IMR-90 (cell line): ENCODE data around the gene SV2A. TPM values are rescaled to one million over a fixed set of nuclear protein-coding genes. Genes with fewer than 3 reads are reported as not detected.

Experiments used
- ATAC-seq: fragments of 200-7000 bp; cut with Tn5 transposase; 2 replicates; pipeline ENCODE4 v1.9.1; 2020; ENCODE audit warnings: low read depth, mild to moderate bottlenecking, moderate library complexity
- BruUV-seq: library from RNA; stranded (reverse); fragments of 400-500 nt; replicated peaks from 2 replicates; lab custom pipeline; 2021; lab: Mats Ljungman, UMichigan
- CTCF ChIA-PET: fragments of 300-600 bp; formaldehyde crosslinking; extraction: SDS; loops from one replicate; lab custom pipeline; 2021; ENCODE audit warnings: antibody characterized with exemption; lab: Yijun Ruan, JAX
- POLR2A ChIA-PET: fragments of 300-600 bp; sonication (Branson Sonifier 250); formaldehyde crosslinking; loops from one replicate; lab custom pipeline; 2022; ENCODE audit warnings: antibody characterized with exemption; ENCODE audit not compliant: unreplicated experiment; lab: Charles Lee
- DNase-seq: peaks from one replicate; pipeline ENCODE4 v3.0.0; 2013
- H2AFZ ChIP-seq: replicated peaks from 2 replicates; pipeline ENCODE3; 2013; ENCODE audit warnings: low read length, mild to moderate bottlenecking; ENCODE audit not compliant: poor library complexity
- H2AK5ac ChIP-seq: 2 replicates; pipeline ENCODE4 v1.6.1; 2013; ENCODE audit warnings: low read depth, low read length, inconsistent platforms
- H2AK9ac ChIP-seq: replicated peaks from 2 replicates; pipeline ENCODE3; 2013; ENCODE audit warnings: mild to moderate bottlenecking, low read depth, low read length, moderate library complexity; ENCODE audit not compliant: poor library complexity
- H2BK120ac ChIP-seq: 2 replicates; pipeline ENCODE4 v1.6.1; 2013; ENCODE audit warnings: low read depth, low read length, inconsistent platforms
- H2BK15ac ChIP-seq: 3 replicates; pipeline ENCODE4 v1.6.1; 2013; ENCODE audit warnings: low read depth, low read length, inconsistent platforms
- H2BK20ac ChIP-seq: 2 replicates; pipeline ENCODE4 v1.6.1; 2013; ENCODE audit warnings: low read depth, mild to moderate bottlenecking, inconsistent platforms, low read length, moderate library complexity
- H2BK5ac ChIP-seq: 2 replicates; pipeline ENCODE4 v1.6.1; 2013; ENCODE audit warnings: mild to moderate bottlenecking, low read depth, low read length, inconsistent platforms; ENCODE audit not compliant: poor library complexity, severe bottlenecking
- H3K14ac ChIP-seq: replicated peaks from 2 replicates; pipeline ENCODE4 v1.6.1; 2013; ENCODE audit warnings: low read depth, low read length, inconsistent platforms
- H3K18ac ChIP-seq: 2 replicates; pipeline ENCODE4 v1.6.1; 2013; ENCODE audit warnings: low read depth, low read length, control low read depth
- H3K23ac ChIP-seq: 2 replicates; pipeline ENCODE4 v1.6.1; 2013; ENCODE audit warnings: low read depth, low read length, inconsistent platforms
- H3K27ac ChIP-seq: 2 replicates; pipeline ENCODE4 v1.5.1; 2013; ENCODE audit warnings: mild to moderate bottlenecking, control low read depth, low read length; ENCODE audit not compliant: insufficient read depth
- H3K27me3 ChIP-seq: 2 replicates; pipeline ENCODE4 v1.6.1; 2013; ENCODE audit warnings: low read length; ENCODE audit not compliant: control insufficient read depth, insufficient read depth
- H3K36me3 ChIP-seq: 2 replicates; pipeline ENCODE4 v1.6.1; 2013; ENCODE audit warnings: low read length, mixed read lengths; ENCODE audit not compliant: control insufficient read depth, insufficient read depth
- H3K4ac ChIP-seq: 2 replicates; pipeline ENCODE4 v1.6.1; 2013; ENCODE audit warnings: low read depth, low read length, inconsistent platforms
- H3K4me1 ChIP-seq: 2 replicates; pipeline ENCODE4 v1.6.1; 2013; ENCODE audit warnings: low read length, mixed read lengths; ENCODE audit not compliant: control insufficient read depth, insufficient read depth
- H3K4me2 ChIP-seq: 2 replicates; pipeline ENCODE4 v1.6.1; 2013; ENCODE audit warnings: low read depth, mild to moderate bottlenecking, control low read depth, low read length, moderate library complexity
- H3K4me3 ChIP-seq: 2 replicates; pipeline ENCODE4 v1.5.1; 2013; ENCODE audit warnings: low read depth, mild to moderate bottlenecking, control low read depth, low read length, moderate library complexity; ENCODE audit not compliant: insufficient read depth
- H3K56ac ChIP-seq: 2 replicates; pipeline ENCODE4 v1.6.1; 2013; ENCODE audit warnings: low read length, inconsistent platforms; ENCODE audit not compliant: insufficient read depth; ENCODE audit errors: extremely low read depth
- H3K79me1 ChIP-seq, 2 experiments: 2 replicates each; pipeline ENCODE4 v1.6.1; 2013; ENCODE audit warnings: low read length in 2 of 2, inconsistent platforms in 1 of 2, low read depth in 1 of 2
- H3K9ac ChIP-seq: 2 replicates; pipeline ENCODE4 v1.6.1; 2013; ENCODE audit warnings: low read depth, low read length, control low read depth
- H3K9me1 ChIP-seq: 2 replicates; pipeline ENCODE4 v1.6.1; 2013; ENCODE audit warnings: low read length, inconsistent platforms; ENCODE audit not compliant: insufficient read depth
- H3K9me3 ChIP-seq: 2 replicates; pipeline ENCODE4 v1.6.1; 2013; ENCODE audit warnings: low read length; ENCODE audit not compliant: control insufficient read depth, insufficient read depth
- H4K20me1 ChIP-seq: 2 replicates; pipeline ENCODE4 v1.6.1; 2013; ENCODE audit warnings: low read length, inconsistent platforms; ENCODE audit not compliant: insufficient read depth
- H4K5ac ChIP-seq: 2 replicates; pipeline ENCODE4 v1.6.1; 2013; ENCODE audit warnings: mild to moderate bottlenecking, low read depth, low read length, control low read depth
- H4K8ac ChIP-seq, 2 experiments: 2 replicates each; pipeline ENCODE4 v1.6.1; 2013; ENCODE audit warnings: low read depth in 2 of 2, low read length in 2 of 2, control low read depth in 1 of 2, inconsistent platforms in 1 of 2
- H4K91ac ChIP-seq: 2 replicates; pipeline ENCODE4 v1.6.1; 2013; ENCODE audit warnings: low read depth, low read length, inconsistent platforms; ENCODE audit not compliant: insufficient read depth
- BHLHE40 ChIP-seq: fragments of 150-350 bp; IDR thresholded peaks from 2 replicates; pipeline ENCODE4 v1.6.1; 2016; ENCODE audit warnings: mild to moderate bottlenecking, low read depth, low read length
- CHD1 ChIP-seq: IDR thresholded peaks from 2 replicates; pipeline ENCODE4 v1.6.1; 2012; ENCODE audit warnings: low read depth, low read length, improper control_type of control experiment
- FOS ChIP-seq: fragments of 150-350 bp; IDR thresholded peaks from 2 replicates; pipeline ENCODE4 v1.6.1; 2016; ENCODE audit warnings: low read depth, low read length
- MAFK ChIP-seq: IDR thresholded peaks from 2 replicates; pipeline ENCODE4 v1.6.1; 2012; ENCODE audit warnings: low read depth, low read length, improper control_type of control experiment
- MAZ ChIP-seq: IDR thresholded peaks from 2 replicates; pipeline ENCODE4 v1.6.1; 2012; ENCODE audit warnings: low read depth, mild to moderate bottlenecking, low read length, improper control_type of control experiment, moderate library complexity, borderline replicate concordance
- POLR2A ChIP-seq: IDR thresholded peaks from 2 replicates; pipeline ENCODE4 v1.6.1; 2012; ENCODE audit warnings: mild to moderate bottlenecking, low read depth, low read length
- RAD21 ChIP-seq: IDR thresholded peaks from 2 replicates; pipeline ENCODE4 v1.6.1; 2012; ENCODE audit warnings: low read length, improper control_type of control experiment
- RFX5 ChIP-seq: IDR thresholded peaks from 2 replicates; pipeline ENCODE4 v1.8.0; 2012; ENCODE audit warnings: low read depth, mild to moderate bottlenecking, low read length, moderate library complexity
- SMC3 ChIP-seq: fragments of 150-350 bp; IDR thresholded peaks from 2 replicates; pipeline ENCODE4 v1.6.1; 2016; ENCODE audit warnings: low read depth, mild to moderate bottlenecking, antibody characterized with exemption, low read length, moderate library complexity
- WGBS, 2 experiments: methylation state at CpG; one replicate each; pipeline versions ENCODE4 v1.1.5 to v1.1.7; 2013; ENCODE audit warnings: missing lambda C conversion rate in 2 of 2; ENCODE audit not compliant: insufficient read length in 1 of 2; ENCODE audit errors: extremely low coverage in 2 of 2; 5-methylcytosine and 5-hydroxymethylcytosine counted together
- dilution Hi-C: fragments of 300-500 bp; cut with HindIII; formaldehyde crosslinking; loops from one replicate; pipeline ENCODE4 v1.14.3; 2018; ENCODE audit warnings: low sequenced_read_pairs; ENCODE audit not compliant: unreplicated experiment
- in situ Hi-C: fragments of 300-500 bp; cut with MboI; formaldehyde crosslinking; loops from 3 replicates; pipeline ENCODE4 v1.14.3; 2019; ENCODE audit warnings: low sequenced_read_pairs, inconsistent platforms, mixed read lengths
- intact Hi-C: fragments of 100-400 bp; cut with micrococcal nuclease; formaldehyde crosslinking; loops from 2 replicates; pipeline ENCODE4 v1.10.0; 2022
- polyA plus RNA-seq, 3 experiments: library from polyadenylated mRNA; depleted of rRNA; stranded (reverse); fragments of >200 nt; gene quantifications; 2 replicates each; pipeline ENCODE4 v1.2.3, GENCODE V29; 2012; ENCODE audit warnings: low replicate concordance in 1 of 3
- total RNA-seq: library from RNA; depleted of rRNA; stranded (reverse); fragments of >200 nt; gene quantifications from 2 replicates; pipeline ENCODE4 v1.2.3, GENCODE V29; 2012
- TF ChIP-seq, protein P1 (sequence below): fragments of 150-350 bp; IDR thresholded peaks from 2 replicates; pipeline ENCODE4 v1.6.1; 2016; ENCODE audit warnings: low read depth, mild to moderate bottlenecking, low read length, moderate library complexity, borderline replicate concordance

Gene SV2A
- total and polyA plus RNA-seq, 2 of the 4 experiments (the other 2 are of a cell fraction), result 15.4 to 19.6 TPM

DNA sequence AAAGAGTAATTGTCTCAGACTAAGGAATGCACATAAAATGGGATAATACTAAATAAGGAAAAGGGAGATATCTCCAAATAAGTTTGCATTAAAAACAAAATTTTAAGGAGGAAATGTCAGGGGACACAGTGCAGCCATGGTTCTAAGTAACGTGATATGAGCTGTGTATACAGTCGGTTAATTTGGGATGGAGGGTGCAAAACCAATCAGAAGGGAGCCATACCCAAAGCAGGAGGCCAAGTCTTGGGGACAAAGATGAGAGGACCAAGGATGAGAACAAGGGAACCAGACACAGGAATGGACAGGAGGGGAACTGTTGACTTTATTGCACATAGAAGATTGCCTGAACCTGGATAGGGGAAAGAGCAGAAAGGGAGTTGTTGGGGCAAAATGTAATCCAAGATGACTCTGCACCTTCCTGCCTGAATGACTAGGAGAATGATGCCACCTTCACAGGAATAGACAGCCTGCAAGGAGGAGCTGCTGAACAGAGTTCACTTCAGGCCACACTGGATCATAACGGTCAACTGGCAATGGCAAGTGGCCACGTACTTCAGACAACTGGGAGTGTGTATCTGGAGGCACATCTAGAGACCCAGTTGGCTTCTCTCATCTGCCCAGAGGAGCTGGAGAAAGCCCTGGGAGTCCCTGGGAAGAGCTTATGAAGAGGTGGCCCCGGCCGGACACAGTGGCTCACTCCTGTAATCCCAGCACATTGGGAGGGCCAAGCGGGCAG is 40.3 kb downstream of the SV2A start:
- H2AK5ac ChIP-seq, result no peak overlapping the region; the same call in 1 of the 2 replicates
- H4K5ac ChIP-seq, result no peak overlapping the region
- no peaks in the 10 kb centered on the region for H3K27me3 ChIP-seq
- no peaks in the 10 kb centered on the region; a peak in 1 of 4 replicates for H3K79me1 ChIP-seq
- no peak overlapping the region for H3K27ac ChIP-seq
- no peak overlapping the region for H4K91ac ChIP-seq
- H3K4me3 ChIP-seq, result no peak overlapping the region
- H2AFZ ChIP-seq, result no peak overlapping the region
- H3K4me2 ChIP-seq, result no peak overlapping the region
- TF ChIP-seq FOS (no peak), BHLHE40 (no peak), RAD21 (no peak), RFX5 (no peak), CHD1 (no peak), MAFK (no peak), POLR2A (no peak), SMC3 (no peak), MAZ (no peak)
- TF ChIP-seq, protein P1, sequence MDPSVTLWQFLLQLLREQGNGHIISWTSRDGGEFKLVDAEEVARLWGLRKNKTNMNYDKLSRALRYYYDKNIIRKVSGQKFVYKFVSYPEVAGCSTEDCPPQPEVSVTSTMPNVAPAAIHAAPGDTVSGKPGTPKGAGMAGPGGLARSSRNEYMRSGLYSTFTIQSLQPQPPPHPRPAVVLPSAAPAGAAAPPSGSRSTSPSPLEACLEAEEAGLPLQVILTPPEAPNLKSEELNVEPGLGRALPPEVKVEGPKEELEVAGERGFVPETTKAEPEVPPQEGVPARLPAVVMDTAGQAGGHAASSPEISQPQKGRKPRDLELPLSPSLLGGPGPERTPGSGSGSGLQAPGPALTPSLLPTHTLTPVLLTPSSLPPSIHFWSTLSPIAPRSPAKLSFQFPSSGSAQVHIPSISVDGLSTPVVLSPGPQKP, result no peak
- no peak overlapping the region for H2BK15ac ChIP-seq
- ChIA-PET POLR2A (no interaction called here), CTCF (no interaction called here)
- ATAC-seq (no peak), DNase-seq (no peak)
- H3K9me3 ChIP-seq, result no peaks in the 10 kb centered on the region
- no peak overlapping the region for H2AK9ac ChIP-seq
- H2BK5ac ChIP-seq, result no peak overlapping the region
- dilution Hi-C loops (no loop called here), intact Hi-C loops (no loop called here), in situ Hi-C loops (no loop called here)
- H3K56ac ChIP-seq, result no peak overlapping the region
- no peaks in the 10 kb centered on the region for H3K36me3 ChIP-seq
- H3K14ac ChIP-seq, result no peak overlapping the region
- no peak overlapping the region for H3K4ac ChIP-seq
- 100% methylated on average over 2 of the region's 7 CpGs; no CpG with 5 or more reads in 1 of the 2 experiments for WGBS, 2 experiments
- no peaks in the 10 kb centered on the region for H3K4me1 ChIP-seq
- H4K20me1 ChIP-seq, result no peaks in the 10 kb centered on the region
- no TSS peak for BruUV-seq
- no peak overlapping the region for H3K18ac ChIP-seq
- no peak overlapping the region for H3K23ac ChIP-seq
- peaks cover 4% of the 10 kb centered on the region; the same call in 1 of the 2 replicates for H3K9me1 ChIP-seq
- H4K8ac ChIP-seq, result no peak overlapping the region
- no peak overlapping the region for H2BK120ac ChIP-seq
- no peak overlapping the region for H3K9ac ChIP-seq
- no peak overlapping the region for H2BK20ac ChIP-seq
